ENCODE data around the gene FAP. TPM values are rescaled to one million over a fixed set of nuclear protein-coding genes. Genes with fewer than 3 reads are reported as not detected.
A peak's percentile ranks its signal among the peaks of the same experiment; 100 is the strongest.

FAP gene
- total and polyA plus RNA-seq, 2 donors (not counting 3 experiments of a cell fraction or from before 2014, with no cell fraction given) = 1.1 TPM; not detected in 1

DNA sequence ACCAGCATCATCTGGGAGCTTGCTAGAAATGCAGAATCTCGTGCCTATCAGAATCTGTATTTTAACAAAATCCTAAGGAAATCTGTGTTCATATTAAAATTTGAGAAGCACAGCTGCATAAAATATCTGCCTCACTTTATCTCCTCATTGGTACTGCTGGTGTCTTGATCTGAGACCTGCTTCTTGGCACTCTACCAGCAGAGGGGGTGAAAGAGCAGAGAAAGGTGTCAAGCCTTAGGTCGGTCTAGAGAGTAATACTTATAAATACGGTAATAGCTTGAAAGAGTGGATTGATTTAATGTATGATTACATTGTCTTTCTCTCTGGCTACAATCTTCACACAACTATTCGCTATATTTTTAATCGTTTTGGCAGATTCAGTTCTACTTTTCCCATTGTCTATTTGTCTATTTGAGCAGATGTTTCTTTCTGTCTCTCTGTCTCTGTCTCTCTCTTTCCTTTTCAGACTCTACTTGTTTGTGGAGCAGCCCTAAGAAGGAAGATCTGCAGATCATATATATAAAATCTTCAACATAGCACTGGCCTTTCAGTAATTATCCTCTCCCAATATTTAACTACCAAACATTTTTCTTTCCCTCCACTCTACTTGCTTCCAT lies 89.5 kb downstream of the FAP start:
- Histone ChIP-seq H3K9me1 (replicated peaks; ENCODE audit: control insufficient read depth, extremely low read depth, insufficient read depth, low read length) (no peaks in the 10 kb centered on the region), H3K27ac (ENCODE audit: insufficient read depth, low read depth, low read length) (no peak overlapping the region), H2AFZ (ENCODE audit: low read depth, low read length) (no peak overlapping the region), H3K9ac (replicated peaks; ENCODE audit: extremely low read depth, insufficient read depth, low read length) (no peak overlapping the region), H3K36me3 (ENCODE audit: control insufficient read depth in 2 of 2, extremely low read depth in 1 of 2, insufficient read depth in 2 of 2, low read length in 2 of 2) (no peaks in the 10 kb centered on the region), H3K4me1 (ENCODE audit: control insufficient read depth, extremely low read depth, insufficient read depth, low read length) (peaks cover 3% of the 10 kb centered on the region), H3K4me2 (ENCODE audit: insufficient read depth, low read length) (no peak overlapping the region), H3K4me3 (replicated peaks in 1 of 3; ENCODE audit: insufficient read depth in 1 of 3, low read depth in 1 of 3, low read length in 3 of 3) (no peak overlapping the region), H3K9me3 (replicated peaks; ENCODE audit: control insufficient read depth, insufficient read depth, low read length) (no peaks in the 10 kb centered on the region), H4K20me1 (replicated peaks; ENCODE audit: control insufficient read depth, extremely low read depth, insufficient read depth, low read length) (no peaks in the 10 kb centered on the region), H3K79me2 (ENCODE audit: control insufficient read depth, insufficient read depth, low read length) (no peaks in the 10 kb centered on the region), H3K27me3 (ENCODE audit: control insufficient read depth in 2 of 2, insufficient read depth in 2 of 2, low read length in 2 of 2) (peaks cover 1 to 20% of the 10 kb centered on the region in 2 experiments)
- peak; percentile 81 for FAIRE-seq
- peak; percentile 66 for DNase-seq (ENCODE audit: low read depth, low spot score)
- no TSS peak for BruUV-seq (replicated peaks)
- intact Hi-C loops (cut with micrococcal nuclease) (loop anchor here (1.0 to 2.0 kb wide), 2 partner anchors 67 to 145 kb away; no protein-coding TSS in a partner anchor), dilution Hi-C loops (cut with MboI; ENCODE audit: extremely low pct_ligation_motif_present, low sequenced_read_pairs) (no loop called here)
- POLR2A ChIA-PET = no interaction called here
- CTCF ChIA-PET = interaction anchor here (0.6 to 3.1 kb wide), 28 partner anchors 9 to 566 kb away, joined by 3 to 101 read pairs (median 5); partner anchors contain the start of gene IFIH1
- TF ChIP-seq POLR2AphosphoS5 (IDR thresholded peaks at IDR 0.05; ENCODE audit: insufficient read depth, low read depth, low read length) = no peak
- TF ChIP-seq EZH2 (IDR thresholded peaks at IDR 0.05; ENCODE audit: borderline replicate concordance, low read depth, low read length, severe bottlenecking) = no peak
- TF ChIP-seq, protein P1, sequence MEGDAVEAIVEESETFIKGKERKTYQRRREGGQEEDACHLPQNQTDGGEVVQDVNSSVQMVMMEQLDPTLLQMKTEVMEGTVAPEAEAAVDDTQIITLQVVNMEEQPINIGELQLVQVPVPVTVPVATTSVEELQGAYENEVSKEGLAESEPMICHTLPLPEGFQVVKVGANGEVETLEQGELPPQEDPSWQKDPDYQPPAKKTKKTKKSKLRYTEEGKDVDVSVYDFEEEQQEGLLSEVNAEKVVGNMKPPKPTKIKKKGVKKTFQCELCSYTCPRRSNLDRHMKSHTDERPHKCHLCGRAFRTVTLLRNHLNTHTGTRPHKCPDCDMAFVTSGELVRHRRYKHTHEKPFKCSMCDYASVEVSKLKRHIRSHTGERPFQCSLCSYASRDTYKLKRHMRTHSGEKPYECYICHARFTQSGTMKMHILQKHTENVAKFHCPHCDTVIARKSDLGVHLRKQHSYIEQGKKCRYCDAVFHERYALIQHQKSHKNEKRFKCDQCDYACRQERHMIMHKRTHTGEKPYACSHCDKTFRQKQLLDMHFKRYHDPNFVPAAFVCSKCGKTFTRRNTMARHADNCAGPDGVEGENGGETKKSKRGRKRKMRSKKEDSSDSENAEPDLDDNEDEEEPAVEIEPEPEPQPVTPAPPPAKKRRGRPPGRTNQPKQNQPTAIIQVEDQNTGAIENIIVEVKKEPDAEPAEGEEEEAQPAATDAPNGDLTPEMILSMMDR (IDR thresholded peaks at IDR 0.05; ENCODE audit: extremely low read depth in 1 of 2, insufficient read depth in 1 of 2, low read depth in 1 of 2, low read length in 2 of 2) = peak; percentile 59 to 69
- no peak for TF ChIP-seq GATA2 (IDR thresholded peaks at IDR 0.05; ENCODE audit: insufficient read depth, insufficient read length, low read depth, low read length)
